Liver (tissue), 9 donors: ENCODE data around the gene ZNF185. TPM values are rescaled to one million over a fixed set of nuclear protein-coding genes. Genes with fewer than 3 reads are reported as not detected.

Source experiments
- DNase-seq: peaks from one replicate; pipeline ENCODE4 v3.0.0-alpha.2; 2017; ENCODE audit warnings: low spot score
- H3K27ac ChIP-seq, 2 donors: one replicate each; pipeline ENCODE4 v1.7.0; 2013; ENCODE audit warnings: inconsistent platforms in 2 of 2, low read length in 2 of 2, control low read depth in 1 of 2, low read depth in 1 of 2, mild to moderate bottlenecking in 1 of 2
- H3K27me3 ChIP-seq, 4 donors: one replicate each; pipeline versions ENCODE4 v1.6.1 to v1.7.0; 2013; ENCODE audit warnings: low read length in 3 of 4, inconsistent platforms in 1 of 4, mild to moderate bottlenecking in 1 of 4, moderate library complexity in 1 of 4; ENCODE audit not compliant: control insufficient read depth in 4 of 4, insufficient read depth in 4 of 4
- H3K36me3 ChIP-seq, 4 donors: one replicate each; pipeline versions ENCODE4 v1.6.1 to v1.7.0; 2013; ENCODE audit warnings: low read length in 3 of 4, mild to moderate bottlenecking in 3 of 4, low read depth in 1 of 4, moderate library complexity in 1 of 4; ENCODE audit not compliant: control insufficient read depth in 4 of 4, insufficient read depth in 3 of 4
- H3K4me1 ChIP-seq, 4 donors: one replicate each; pipeline versions ENCODE4 v1.6.1 to v1.7.0; 2013; ENCODE audit warnings: low read length in 3 of 4, mild to moderate bottlenecking in 3 of 4, moderate library complexity in 1 of 4; ENCODE audit not compliant: control insufficient read depth in 4 of 4, insufficient read depth in 4 of 4
- H3K4me3 ChIP-seq, 3 donors: one replicate each; pipeline versions ENCODE4 v1.6.1 to v1.7.0; 2013; ENCODE audit warnings: low read length in 3 of 3, control low read depth in 1 of 3, low read depth in 1 of 3, mild to moderate bottlenecking in 1 of 3
- H3K9ac ChIP-seq, 2 donors: one replicate each; pipeline ENCODE4 v1.7.0; 2013; ENCODE audit warnings: low read length in 2 of 2, mild to moderate bottlenecking in 2 of 2, moderate library complexity in 2 of 2, control low read depth in 1 of 2, low read depth in 1 of 2
- H3K9me3 ChIP-seq, 4 donors: one replicate each; pipeline versions ENCODE4 v1.6.1 to v1.7.0; 2013; ENCODE audit warnings: low read length in 3 of 4; ENCODE audit not compliant: control insufficient read depth in 4 of 4
- ATF3 ChIP-seq: IDR thresholded peaks from 2 replicates; pipeline ENCODE4 v1.6.1; 2016; ENCODE audit warnings: antibody characterized with exemption
- FOXA1 ChIP-seq: IDR thresholded peaks from 2 replicates; pipeline ENCODE4 v1.6.1; 2016; ENCODE audit warnings: antibody characterized with exemption
- FOXA2 ChIP-seq: IDR thresholded peaks from 2 replicates; pipeline ENCODE4 v1.6.1; 2016; ENCODE audit warnings: antibody characterized with exemption
- GABPA ChIP-seq, 2 donors: IDR thresholded peaks in 1 of 2; conservative IDR thresholded peaks in 1 of 2; 2 replicates each; pipeline ENCODE4 v1.6.1; 2016; ENCODE audit warnings: antibody characterized with exemption in 2 of 2, mild to moderate bottlenecking in 1 of 2, moderate library complexity in 1 of 2
- HNF4A ChIP-seq, 2 donors: conservative IDR thresholded peaks; 2 replicates each; pipeline ENCODE4 v1.6.1; 2016; ENCODE audit warnings: antibody characterized with exemption in 2 of 2, mild to moderate bottlenecking in 2 of 2
- HNF4G ChIP-seq: IDR thresholded peaks from 2 replicates; pipeline ENCODE4 v1.6.1; 2016; ENCODE audit warnings: antibody characterized with exemption
- JUND ChIP-seq, 2 donors: IDR thresholded peaks; 2 replicates each; pipeline ENCODE4 v1.6.1; 2016; ENCODE audit warnings: antibody characterized with exemption in 2 of 2
- RXRA ChIP-seq, 2 donors: IDR thresholded peaks; 2 replicates each; pipeline ENCODE4 v1.6.1; 2017 to 2018; ENCODE audit warnings: antibody characterized with exemption in 2 of 2, mild to moderate bottlenecking in 1 of 2
- SP1 ChIP-seq: IDR thresholded peaks from 2 replicates; pipeline ENCODE4 v1.6.1; 2018; ENCODE audit warnings: antibody characterized with exemption, mild to moderate bottlenecking
- TAF1 ChIP-seq: conservative IDR thresholded peaks from 2 replicates; pipeline ENCODE4 v1.6.1; 2016; ENCODE audit warnings: antibody characterized with exemption, mild to moderate bottlenecking
- YY1 ChIP-seq: IDR thresholded peaks from 2 replicates; pipeline ENCODE4 v1.6.1; 2016; ENCODE audit warnings: antibody characterized with exemption, mild to moderate bottlenecking
- WGBS: extraction: QIAGEN DNeasy Blood & Tissue Kit; methylation state at CpG from one replicate; pipeline ENCODE4 v1.1.7; 2013; 5-methylcytosine and 5-hydroxymethylcytosine counted together
- polyA plus RNA-seq, 2 donors: library from polyadenylated mRNA; stranded (reverse) in 1 of 2; unstranded in 1 of 2; fragments of 200-250 nt in 1 of 2; fragments of >200 nt in 1 of 2; fragmentation: Nextera tagmentation in 1 of 2; extraction: Ambion mirVana in 1 of 2; gene quantifications; one replicate each; pipeline versions ENCODE4 v1.2.1 to v1.2.3, GENCODE V29; 2013 to 2015
- total RNA-seq, 2 donors: library from RNA; depleted of rRNA; stranded (reverse); fragments of >200 nt; gene quantifications; one replicate each; pipeline ENCODE4 v1.2.3, GENCODE V29; 2014
- TF ChIP-seq, protein P1 (sequence below): IDR thresholded peaks from 2 replicates; pipeline ENCODE4 v1.6.1; 2016; ENCODE audit warnings: antibody characterized with exemption
- TF ChIP-seq, protein P2 (sequence below): IDR thresholded peaks from 2 replicates; pipeline ENCODE4 v1.6.1; 2016; ENCODE audit warnings: antibody characterized with exemption
- TF ChIP-seq, protein P3 (sequence below): IDR thresholded peaks from 2 replicates; pipeline ENCODE4 v1.6.1; 2016; ENCODE audit warnings: antibody characterized with exemption, mild to moderate bottlenecking
- TF ChIP-seq, protein P4 (sequence below): fragments of 150-350 bp; IDR thresholded peaks from 2 replicates; pipeline ENCODE4 v1.5.1; 2017; ENCODE audit warnings: improper control_type of control experiment, low read depth, low read length; ENCODE audit not compliant: missing input control
- donor health status: healthy.
- donor health status: healthy.
- donor health status: healthy.
- donor health status: healthy.
- donor health status: healthy.

The ZNF185 gene
- total and polyA plus RNA-seq, 4 donors = 0.44 to 3.2 (median 0.94) TPM

GRCh38 chrX:152881289-152881688 is 16.6 kb upstream of the ZNF185 start:
- Histone ChIP-seq H3K27me3 (no peaks in the 10 kb centered on the region), H3K4me3 (no peak overlapping the region), H3K4me1 (no peaks in the 10 kb centered on the region), H3K9me3 (no peaks in the 10 kb centered on the region), H3K27ac (no peak overlapping the region), H3K36me3 (no peaks in the 10 kb centered on the region), H3K9ac (no peak overlapping the region)
- TF ChIP-seq YY1 (no peak), FOXA2 (no peak), RXRA (IDR thresholded peaks at IDR 0.05) (no peak), FOXA1 (no peak), HNF4A (conservative IDR thresholded peaks at IDR 0.05) (no peak), ATF3 (no peak), SP1 (no peak), TAF1 (no peak), JUND (IDR thresholded peaks at IDR 0.05) (no peak), HNF4G (no peak)
- TF ChIP-seq, protein P1, sequence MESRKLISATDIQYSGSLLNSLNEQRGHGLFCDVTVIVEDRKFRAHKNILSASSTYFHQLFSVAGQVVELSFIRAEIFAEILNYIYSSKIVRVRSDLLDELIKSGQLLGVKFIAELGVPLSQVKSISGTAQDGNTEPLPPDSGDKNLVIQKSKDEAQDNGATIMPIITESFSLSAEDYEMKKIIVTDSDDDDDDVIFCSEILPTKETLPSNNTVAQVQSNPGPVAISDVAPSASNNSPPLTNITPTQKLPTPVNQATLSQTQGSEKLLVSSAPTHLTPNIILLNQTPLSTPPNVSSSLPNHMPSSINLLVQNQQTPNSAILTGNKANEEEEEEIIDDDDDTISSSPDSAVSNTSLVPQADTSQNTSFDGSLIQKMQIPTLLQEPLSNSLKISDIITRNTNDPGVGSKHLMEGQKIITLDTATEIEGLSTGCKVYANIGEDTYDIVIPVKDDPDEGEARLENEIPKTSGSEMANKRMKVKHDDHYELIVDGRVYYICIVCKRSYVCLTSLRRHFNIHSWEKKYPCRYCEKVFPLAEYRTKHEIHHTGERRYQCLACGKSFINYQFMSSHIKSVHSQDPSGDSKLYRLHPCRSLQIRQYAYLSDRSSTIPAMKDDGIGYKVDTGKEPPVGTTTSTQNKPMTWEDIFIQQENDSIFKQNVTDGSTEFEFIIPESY = no peak
- TF ChIP-seq, protein P2, sequence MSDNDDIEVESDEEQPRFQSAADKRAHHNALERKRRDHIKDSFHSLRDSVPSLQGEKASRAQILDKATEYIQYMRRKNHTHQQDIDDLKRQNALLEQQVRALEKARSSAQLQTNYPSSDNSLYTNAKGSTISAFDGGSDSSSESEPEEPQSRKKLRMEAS = no peak
- TF ChIP-seq, protein P3, sequence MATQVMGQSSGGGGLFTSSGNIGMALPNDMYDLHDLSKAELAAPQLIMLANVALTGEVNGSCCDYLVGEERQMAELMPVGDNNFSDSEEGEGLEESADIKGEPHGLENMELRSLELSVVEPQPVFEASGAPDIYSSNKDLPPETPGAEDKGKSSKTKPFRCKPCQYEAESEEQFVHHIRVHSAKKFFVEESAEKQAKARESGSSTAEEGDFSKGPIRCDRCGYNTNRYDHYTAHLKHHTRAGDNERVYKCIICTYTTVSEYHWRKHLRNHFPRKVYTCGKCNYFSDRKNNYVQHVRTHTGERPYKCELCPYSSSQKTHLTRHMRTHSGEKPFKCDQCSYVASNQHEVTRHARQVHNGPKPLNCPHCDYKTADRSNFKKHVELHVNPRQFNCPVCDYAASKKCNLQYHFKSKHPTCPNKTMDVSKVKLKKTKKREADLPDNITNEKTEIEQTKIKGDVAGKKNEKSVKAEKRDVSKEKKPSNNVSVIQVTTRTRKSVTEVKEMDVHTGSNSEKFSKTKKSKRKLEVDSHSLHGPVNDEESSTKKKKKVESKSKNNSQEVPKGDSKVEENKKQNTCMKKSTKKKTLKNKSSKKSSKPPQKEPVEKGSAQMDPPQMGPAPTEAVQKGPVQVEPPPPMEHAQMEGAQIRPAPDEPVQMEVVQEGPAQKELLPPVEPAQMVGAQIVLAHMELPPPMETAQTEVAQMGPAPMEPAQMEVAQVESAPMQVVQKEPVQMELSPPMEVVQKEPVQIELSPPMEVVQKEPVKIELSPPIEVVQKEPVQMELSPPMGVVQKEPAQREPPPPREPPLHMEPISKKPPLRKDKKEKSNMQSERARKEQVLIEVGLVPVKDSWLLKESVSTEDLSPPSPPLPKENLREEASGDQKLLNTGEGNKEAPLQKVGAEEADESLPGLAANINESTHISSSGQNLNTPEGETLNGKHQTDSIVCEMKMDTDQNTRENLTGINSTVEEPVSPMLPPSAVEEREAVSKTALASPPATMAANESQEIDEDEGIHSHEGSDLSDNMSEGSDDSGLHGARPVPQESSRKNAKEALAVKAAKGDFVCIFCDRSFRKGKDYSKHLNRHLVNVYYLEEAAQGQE = no peak
- TF ChIP-seq, protein P4, sequence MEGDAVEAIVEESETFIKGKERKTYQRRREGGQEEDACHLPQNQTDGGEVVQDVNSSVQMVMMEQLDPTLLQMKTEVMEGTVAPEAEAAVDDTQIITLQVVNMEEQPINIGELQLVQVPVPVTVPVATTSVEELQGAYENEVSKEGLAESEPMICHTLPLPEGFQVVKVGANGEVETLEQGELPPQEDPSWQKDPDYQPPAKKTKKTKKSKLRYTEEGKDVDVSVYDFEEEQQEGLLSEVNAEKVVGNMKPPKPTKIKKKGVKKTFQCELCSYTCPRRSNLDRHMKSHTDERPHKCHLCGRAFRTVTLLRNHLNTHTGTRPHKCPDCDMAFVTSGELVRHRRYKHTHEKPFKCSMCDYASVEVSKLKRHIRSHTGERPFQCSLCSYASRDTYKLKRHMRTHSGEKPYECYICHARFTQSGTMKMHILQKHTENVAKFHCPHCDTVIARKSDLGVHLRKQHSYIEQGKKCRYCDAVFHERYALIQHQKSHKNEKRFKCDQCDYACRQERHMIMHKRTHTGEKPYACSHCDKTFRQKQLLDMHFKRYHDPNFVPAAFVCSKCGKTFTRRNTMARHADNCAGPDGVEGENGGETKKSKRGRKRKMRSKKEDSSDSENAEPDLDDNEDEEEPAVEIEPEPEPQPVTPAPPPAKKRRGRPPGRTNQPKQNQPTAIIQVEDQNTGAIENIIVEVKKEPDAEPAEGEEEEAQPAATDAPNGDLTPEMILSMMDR = no peak
- DNase-seq = no peak
- WGBS = 97% methylated on average over 2 of the region's 2 CpGs

- H3K4me3 ChIP-seq = no peak overlapping the region
- peaks cover 0 to 2% (median 0%) of the 10 kb centered on the region in 4 donors for H3K27me3 ChIP-seq
- H3K9ac ChIP-seq = no peak overlapping the region
- no peaks in the 10 kb centered on the region for H3K4me1 ChIP-seq
- no peak for DNase-seq
- TF ChIP-seq FOXA1 (no peak), GABPA (IDR thresholded peaks at IDR 0.05 in 1 of 2, conservative IDR thresholded peaks at IDR 0.05 in 1 of 2) (no peak), FOXA2 (no peak)
- TF ChIP-seq, protein P4 = no peak
- no peak overlapping the region for H3K27ac ChIP-seq
- H3K36me3 ChIP-seq = no peaks in the 10 kb centered on the region
- 67% methylated on average over 6 of the region's 6 CpGs for WGBS
- no peaks in the 10 kb centered on the region for H3K9me3 ChIP-seq
Observed at GRCh38 chrX:152884171-152884570, 13.7 kb upstream of the ZNF185 start.
